Stomach (tissue), 9 donors: ENCODE results near the gene KLHL22. TPM values are rescaled to one million over a fixed set of nuclear protein-coding genes. Genes with fewer than 3 reads are reported as not detected.
A peak's percentile ranks its signal among the peaks of the same experiment; 100 is the strongest.

Source experiments
- DNase-seq, 2 donors: peaks; one replicate each; pipeline versions ENCODE4 v3.0.0 to v3.0.0-alpha.2; 2013 to 2019
- H3K27ac ChIP-seq, 5 donors: fragments of 200-600 bp in 4 of 5; sonication (generic) in 4 of 5; one replicate each; pipeline ENCODE4 v1.5.1; 2013 to 2019; ENCODE audit warnings: mild to moderate bottlenecking in 1 of 5, moderate library complexity in 1 of 5
- H3K27me3 ChIP-seq, 3 donors: fragments of 200-600 bp; sonication (generic); one replicate each; pipeline ENCODE4 v1.5.1; 2017 to 2019; ENCODE audit warnings: mixed run types in 1 of 3
- H3K36me3 ChIP-seq, 4 donors: fragments of 200-600 bp; sonication (generic); 1 replicate in 3 of 4; 2 replicates in 1 of 4; pipeline ENCODE4 v1.5.1; 2016 to 2019
- H3K4me1 ChIP-seq, 4 donors: fragments of 200-600 bp; sonication (generic); one replicate each; pipeline ENCODE4 v1.5.1; 2016 to 2019
- H3K4me3 ChIP-seq, 4 donors: fragments of 200-600 bp; sonication (generic) in 3 of 4; one replicate each; pipeline ENCODE4 v1.5.1; 2016 to 2019; ENCODE audit warnings: mild to moderate bottlenecking in 1 of 4
- H3K9me3 ChIP-seq, 4 donors: fragments of 200-600 bp; sonication (generic); one replicate each; pipeline ENCODE4 v1.5.1; 2016 to 2019
- CTCF ChIP-seq, 7 experiments: fragments of 450-650 bp in 4 of 7; fragments of 200-600 bp in 3 of 7; sonication (generic) in 3 of 7; IDR thresholded peaks; one replicate each; pipeline ENCODE4 v1.5.1; 2016 to 2019; ENCODE audit warnings: antibody characterized with exemption in 7 of 7, control low read depth in 2 of 7, mild to moderate bottlenecking in 1 of 7
- EP300 ChIP-seq: sonication (generic); formaldehyde crosslinking; IDR thresholded peaks from one replicate; pipeline ENCODE4 v1.6.1; 2017; ENCODE audit warnings: antibody characterized with exemption
- POLR2A ChIP-seq, 4 donors: fragments of 450-650 bp; IDR thresholded peaks; one replicate each; pipeline ENCODE4 v1.6.1; 2016; ENCODE audit warnings: antibody characterized with exemption in 4 of 4, control low read depth in 2 of 4, mild to moderate bottlenecking in 1 of 4, moderate library complexity in 1 of 4
- POLR2AphosphoS5 ChIP-seq, 3 donors: sonication (generic); formaldehyde crosslinking; IDR thresholded peaks; one replicate each; pipeline ENCODE4 v1.6.1; 2016; ENCODE audit warnings: antibody characterized with exemption in 3 of 3
- WGBS, 5 donors: extraction: QIAGEN DNeasy Blood & Tissue Kit in 3 of 5; methylation state at CpG; one replicate each; pipeline versions ENCODE4 v1.1.5 to v1.1.7; 2013 to 2018; 5-methylcytosine and 5-hydroxymethylcytosine counted together
- intact Hi-C: fragments of 100-400 bp; cut with DNase I; formaldehyde crosslinking; loops from one replicate; pipeline ENCODE4 v1.15.1; 2023; ENCODE audit warnings: low total_unique reads
- polyA plus RNA-seq, 3 donors: library from polyadenylated mRNA; stranded (reverse); fragments of 200-250 nt; gene quantifications; one replicate each; pipeline ENCODE4 v1.2.3, GENCODE V29; 2013
- total RNA-seq, 5 donors: library from RNA; depleted of rRNA; stranded (reverse); fragments of >200 nt; gene quantifications; one replicate each; pipeline versions ENCODE4 v1.1.0 to v1.2.3, GENCODE V29; 2014 to 2016
- donor health status: healthy with polysubstance abuse.
- donor health status: Bipolar disorder and iron deficiency.
- donor health status: healthy.

Gene KLHL22
- total and polyA plus RNA-seq, 8 donors = 7.0 to 26.5 (median 12.7) TPM

DNA sequence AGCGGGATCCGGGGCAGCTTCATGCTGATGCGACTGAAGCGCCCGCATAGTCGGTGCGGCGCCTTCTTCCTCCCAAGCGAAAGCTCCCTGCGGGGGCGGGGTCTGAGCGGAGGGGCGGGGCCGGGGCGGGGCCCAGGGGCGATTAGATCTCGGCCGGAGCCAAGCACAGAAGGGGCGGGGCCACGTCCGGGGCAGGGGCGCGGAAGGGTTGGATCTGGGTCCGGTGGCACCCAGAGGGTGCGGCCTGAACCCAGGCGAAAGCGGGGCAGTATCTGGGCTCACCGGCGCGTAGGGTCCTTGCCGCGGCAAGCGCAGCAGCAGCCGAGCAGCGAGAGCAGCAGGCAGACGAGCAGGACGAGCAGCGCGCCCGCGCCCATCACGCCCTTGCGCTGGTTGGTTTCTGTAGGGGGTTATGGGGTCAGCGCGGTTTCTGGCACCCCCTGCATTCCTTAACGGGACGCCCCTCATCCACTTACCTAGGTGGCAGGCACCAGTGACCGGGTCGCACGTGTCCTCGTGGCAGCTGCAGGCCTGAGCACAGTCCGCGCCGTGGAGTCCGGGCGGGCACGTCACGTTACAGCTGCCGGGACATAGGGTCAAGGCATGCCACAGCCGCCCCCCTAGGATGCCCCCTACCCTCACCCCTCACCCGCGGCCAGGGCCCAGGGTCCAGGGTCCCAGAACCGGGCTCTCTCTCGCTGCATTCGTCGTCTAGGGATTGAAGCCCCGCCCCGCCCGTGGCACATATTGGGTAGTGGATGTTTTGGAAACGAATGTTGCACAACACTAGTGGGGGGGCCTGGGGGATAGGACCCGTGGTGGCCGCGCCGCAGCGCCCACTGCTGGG, 66.1 kb downstream of the KLHL22 start:
- Histone ChIP-seq H3K4me3 (peak overlapping the region; percentile 42 to 59 (median 48)), H3K36me3 (peaks cover 0 to 44% (median 28%) of the 10 kb centered on the region in 4 donors), H3K27ac (no peak overlapping the region), H3K9me3 (no peaks in the 10 kb centered on the region), H3K4me1 (peaks cover 42 to 62% (median 50%) of the 10 kb centered on the region in 4 donors), H3K27me3 (peaks cover 0 to 96% (median 61%) of the 10 kb centered on the region in 3 donors)
- WGBS, 5 donors = 18 to 40% (median 24%) methylated on average over 30 to 75 of the region's 75 CpGs
- TF ChIP-seq CTCF (IDR thresholded peaks at IDR 0.05) (no peak), POLR2AphosphoS5 (IDR thresholded peaks at IDR 0.05) (no peak), POLR2A (IDR thresholded peaks at IDR 0.05) (no peak), EP300 (no peak)
- peak; percentile 83 to 84 for DNase-seq
- intact Hi-C loops = no loop called here

DNA sequence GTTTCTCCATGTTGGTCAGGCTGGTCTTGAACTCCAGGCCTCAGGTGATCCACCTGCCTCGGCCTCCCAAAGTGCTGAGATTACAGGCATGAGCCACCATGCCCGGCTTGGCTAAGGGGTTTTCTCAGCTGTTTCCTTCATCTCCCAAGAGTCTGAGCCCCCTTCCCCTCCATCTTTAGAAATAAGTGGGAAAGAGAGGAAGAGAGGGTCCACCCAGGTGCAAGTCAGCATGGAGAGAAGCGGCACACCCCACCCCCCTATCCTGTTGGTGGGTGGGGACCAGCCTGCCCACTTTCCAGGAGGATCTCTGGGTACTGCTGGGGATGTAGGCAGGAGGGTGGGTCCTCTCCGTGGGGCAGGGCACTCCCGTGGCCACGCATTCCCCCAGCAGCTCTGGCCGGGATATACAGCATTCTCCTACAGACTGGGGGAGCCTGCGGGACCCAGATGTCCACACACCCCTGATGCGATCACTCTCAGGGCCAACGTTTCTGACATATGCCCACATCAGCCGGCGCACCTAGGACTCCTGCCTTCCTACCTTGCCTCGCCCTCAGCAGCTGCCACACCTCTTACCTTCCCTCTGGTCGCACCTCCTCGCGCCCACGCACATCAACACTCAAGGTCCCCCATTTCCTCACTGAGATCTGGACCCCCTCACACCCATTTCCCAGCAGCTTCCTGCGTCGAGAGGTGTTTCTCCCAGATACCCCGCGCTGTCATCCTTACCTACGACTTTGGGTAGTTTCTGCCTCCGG, 66.9 kb downstream of the KLHL22 start:
- TF ChIP-seq POLR2AphosphoS5 (IDR thresholded peaks at IDR 0.05) = no peak
- TF ChIP-seq POLR2A (IDR thresholded peaks at IDR 0.05) = no peak
- no peak for TF ChIP-seq EP300
- TF ChIP-seq CTCF (IDR thresholded peaks at IDR 0.05) = no peak
- no peak for DNase-seq
- Histone ChIP-seq H3K9me3 (no peaks in the 10 kb centered on the region), H3K27ac (no peak overlapping the region), H3K27me3 (peaks cover 0 to 98% (median 61%) of the 10 kb centered on the region in 3 donors), H3K4me1 (peaks cover 48 to 68% (median 55%) of the 10 kb centered on the region in 4 donors), H3K4me3 (peak overlapping the region; percentile 42 to 59 (median 48)), H3K36me3 (peaks cover 0 to 44% (median 28%) of the 10 kb centered on the region in 4 donors)
- WGBS, 5 donors = 45 to 69% (median 55%) methylated on average over 23 of the region's 23 CpGs
- intact Hi-C loops = no loop called here

- no peak overlapping the region for H3K4me3 ChIP-seq
- H3K27me3 ChIP-seq = peaks cover 0 to 94% (median 61%) of the 10 kb centered on the region in 3 donors
- no peaks in the 10 kb centered on the region for H3K9me3 ChIP-seq
- no peak for DNase-seq
- 95 to 100% (median 97%) methylated on average over 3 to 4 of the region's 4 CpGs for WGBS, 5 donors
- peaks cover 53 to 70% (median 62%) of the 10 kb centered on the region in 4 donors for H3K4me1 ChIP-seq
- peaks cover 0 to 44% (median 28%) of the 10 kb centered on the region in 4 donors for H3K36me3 ChIP-seq
- TF ChIP-seq EP300 (no peak), CTCF (IDR thresholded peaks at IDR 0.05) (no peak)
- no peak overlapping the region for H3K27ac ChIP-seq
- intact Hi-C loops = no loop called here
Observed at GRCh38 chr22:20427945-20428417, 67.6 kb downstream of the KLHL22 start.

DNA sequence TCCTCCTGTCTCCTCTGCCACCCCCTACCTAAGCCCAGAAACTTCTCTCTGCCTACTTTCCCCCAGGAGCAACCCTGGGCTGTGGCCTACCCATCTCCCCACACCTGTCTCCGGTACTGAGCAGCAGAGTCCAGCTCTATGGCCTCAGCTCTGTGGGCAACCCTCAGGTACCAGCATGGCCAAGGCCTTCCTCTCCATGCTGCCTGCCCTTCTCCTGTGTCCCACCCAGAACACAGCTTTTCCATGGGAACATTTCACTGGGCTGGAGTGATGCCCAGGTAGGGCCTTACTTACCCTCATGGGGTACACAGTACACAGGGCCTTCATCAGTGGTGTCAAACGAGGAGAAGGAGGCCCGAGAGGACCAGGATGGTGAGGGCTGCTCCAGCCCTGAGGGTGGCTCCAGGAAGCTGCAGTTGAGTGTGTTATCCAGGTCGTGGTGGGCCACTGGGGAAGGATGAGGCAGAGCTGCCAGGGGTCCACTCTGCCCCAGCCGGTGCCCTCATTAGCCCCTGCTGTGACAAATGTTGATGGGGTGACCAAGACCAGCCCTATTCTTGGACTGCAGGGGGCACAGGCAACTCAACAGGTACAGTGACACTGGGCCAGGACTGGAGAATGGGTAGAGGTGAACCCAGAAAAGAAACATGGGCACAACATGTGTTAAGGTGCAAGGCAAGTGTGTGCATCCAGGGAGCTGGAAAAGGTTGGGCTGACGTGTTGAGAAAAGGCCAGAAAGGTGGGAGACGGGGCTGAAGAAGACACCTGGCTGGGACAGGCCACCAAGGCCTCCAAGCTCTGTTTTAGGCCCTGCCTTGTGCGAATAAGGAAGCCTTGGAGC, 68.3 kb downstream of the KLHL22 start:
- Histone ChIP-seq H3K36me3 (peaks cover 0 to 44% (median 28%) of the 10 kb centered on the region in 4 donors), H3K4me3 (no peak overlapping the region), H3K27me3 (peaks cover 0 to 87% (median 60%) of the 10 kb centered on the region in 3 donors), H3K4me1 (peaks cover 56 to 76% (median 67%) of the 10 kb centered on the region in 4 donors), H3K27ac (no peak overlapping the region), H3K9me3 (no peaks in the 10 kb centered on the region)
- 83 to 97% (median 94%) methylated on average over 7 to 8 of the region's 8 CpGs for WGBS, 5 donors
- DNase-seq = no peak
- no peak for TF ChIP-seq POLR2A (IDR thresholded peaks at IDR 0.05)
- no peak for TF ChIP-seq EP300
- TF ChIP-seq CTCF (IDR thresholded peaks at IDR 0.05) = no peak
- intact Hi-C loops = no loop called here
